BE2C (cell line): ENCODE measurements around the gene SARS2. TPM values are rescaled to one million over a fixed set of nuclear protein-coding genes. Genes with fewer than 3 reads are reported as not detected.
A peak's percentile ranks its signal among the peaks of the same experiment; 100 is the strongest.

Source experiments
- DNase-seq: peaks from one replicate; pipeline ENCODE4 v3.0.0-alpha.2; 2020
- H3K27me3 ChIP-seq: fragments of 250-450 bp; sonication (Bioruptor Pico); 2 replicates; pipeline ENCODE4 v1.5.1; 2020; ENCODE audit warnings: mild to moderate bottlenecking
- H3K36me3 ChIP-seq: fragments of 250-450 bp; sonication (Bioruptor Pico); 2 replicates; pipeline ENCODE4 v1.5.1; 2020; ENCODE audit warnings: mild to moderate bottlenecking
- H3K4me1 ChIP-seq: fragments of 250-450 bp; sonication (Bioruptor Pico); 2 replicates; pipeline ENCODE4 v1.5.1; 2020
- H3K4me3 ChIP-seq: 2 replicates; pipeline ENCODE4 v1.5.1; 2011; ENCODE audit warnings: low read depth, low read length
- H3K9me3 ChIP-seq: fragments of 250-450 bp; sonication (Bioruptor Pico); 2 replicates; pipeline ENCODE4 v1.5.1; 2020
- polyA plus RNA-seq: library from polyadenylated mRNA; unstranded; fragments of >200 nt; gene quantifications from one replicate; pipeline ENCODE4 v1.2.1, GENCODE V29; 2012; ENCODE audit warnings: low read depth, missing spikeins; ENCODE audit not compliant: insufficient read length, insufficient read depth
- TF ChIP-seq, protein P1 (sequence below): IDR thresholded peaks from 2 replicates; pipeline ENCODE4 v1.5.1; 2012; ENCODE audit warnings: mild to moderate bottlenecking, low read depth, low read length

The SARS2 gene, protein sequence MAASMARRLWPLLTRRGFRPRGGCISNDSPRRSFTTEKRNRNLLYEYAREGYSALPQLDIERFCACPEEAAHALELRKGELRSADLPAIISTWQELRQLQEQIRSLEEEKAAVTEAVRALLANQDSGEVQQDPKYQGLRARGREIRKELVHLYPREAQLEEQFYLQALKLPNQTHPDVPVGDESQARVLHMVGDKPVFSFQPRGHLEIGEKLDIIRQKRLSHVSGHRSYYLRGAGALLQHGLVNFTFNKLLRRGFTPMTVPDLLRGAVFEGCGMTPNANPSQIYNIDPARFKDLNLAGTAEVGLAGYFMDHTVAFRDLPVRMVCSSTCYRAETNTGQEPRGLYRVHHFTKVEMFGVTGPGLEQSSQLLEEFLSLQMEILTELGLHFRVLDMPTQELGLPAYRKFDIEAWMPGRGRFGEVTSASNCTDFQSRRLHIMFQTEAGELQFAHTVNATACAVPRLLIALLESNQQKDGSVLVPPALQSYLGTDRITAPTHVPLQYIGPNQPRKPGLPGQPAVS
- polyA plus RNA-seq = 56.2 TPM

DNA sequence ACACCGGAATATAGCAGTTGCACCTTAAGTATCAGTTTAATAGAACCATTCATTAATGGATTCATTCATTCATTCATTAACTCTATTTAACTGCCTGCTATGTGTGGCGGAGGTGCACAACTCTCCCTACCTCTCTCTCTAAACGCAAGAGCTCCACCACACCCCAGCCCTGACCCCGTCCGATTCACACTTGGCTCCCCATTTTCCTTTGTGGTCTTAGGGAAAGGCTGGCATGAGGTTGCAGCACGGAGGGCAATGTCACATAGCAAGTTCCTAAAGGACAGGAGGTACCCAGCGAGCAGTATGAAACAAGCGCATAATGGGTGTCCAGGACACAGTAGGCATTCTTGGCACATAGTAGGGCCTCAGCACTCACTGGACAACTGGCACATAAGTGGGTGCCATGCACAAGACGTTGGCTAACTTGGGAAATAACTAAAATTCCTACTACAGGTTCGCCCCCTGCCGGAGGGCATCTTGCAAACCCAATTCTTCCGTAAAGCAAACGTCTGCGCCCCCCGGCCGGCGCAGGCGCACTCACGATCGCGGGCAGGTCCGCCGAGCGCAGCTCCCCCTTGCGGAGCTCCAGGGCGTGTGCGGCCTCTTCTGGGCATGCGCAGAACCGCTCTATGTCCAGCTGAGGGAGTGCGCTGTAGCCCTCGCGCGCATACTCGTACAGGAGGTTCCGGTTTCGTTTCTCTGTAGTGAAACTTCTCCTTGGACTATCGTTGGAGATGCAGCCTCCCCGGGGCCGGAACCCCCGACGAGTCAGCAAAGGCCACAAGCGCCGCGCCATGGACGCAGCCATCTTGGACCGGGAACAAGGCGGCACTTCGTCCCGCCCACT lies at the start of gene SARS2:
TSS of gene SARS2 (minus strand) at position 835 of the 847 bp plus-strand sequence. CDS start at position 808, 27 bp downstream.
- TF ChIP-seq, protein P1, sequence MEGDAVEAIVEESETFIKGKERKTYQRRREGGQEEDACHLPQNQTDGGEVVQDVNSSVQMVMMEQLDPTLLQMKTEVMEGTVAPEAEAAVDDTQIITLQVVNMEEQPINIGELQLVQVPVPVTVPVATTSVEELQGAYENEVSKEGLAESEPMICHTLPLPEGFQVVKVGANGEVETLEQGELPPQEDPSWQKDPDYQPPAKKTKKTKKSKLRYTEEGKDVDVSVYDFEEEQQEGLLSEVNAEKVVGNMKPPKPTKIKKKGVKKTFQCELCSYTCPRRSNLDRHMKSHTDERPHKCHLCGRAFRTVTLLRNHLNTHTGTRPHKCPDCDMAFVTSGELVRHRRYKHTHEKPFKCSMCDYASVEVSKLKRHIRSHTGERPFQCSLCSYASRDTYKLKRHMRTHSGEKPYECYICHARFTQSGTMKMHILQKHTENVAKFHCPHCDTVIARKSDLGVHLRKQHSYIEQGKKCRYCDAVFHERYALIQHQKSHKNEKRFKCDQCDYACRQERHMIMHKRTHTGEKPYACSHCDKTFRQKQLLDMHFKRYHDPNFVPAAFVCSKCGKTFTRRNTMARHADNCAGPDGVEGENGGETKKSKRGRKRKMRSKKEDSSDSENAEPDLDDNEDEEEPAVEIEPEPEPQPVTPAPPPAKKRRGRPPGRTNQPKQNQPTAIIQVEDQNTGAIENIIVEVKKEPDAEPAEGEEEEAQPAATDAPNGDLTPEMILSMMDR = peak; percentile 97
- Histone ChIP-seq H3K27me3 (no peaks in the 10 kb centered on the region), H3K4me3 (peak within 1 kb of the TSS; percentile 98), H3K36me3 (peaks cover 30% of the 10 kb centered on the region), H3K4me1 (no peaks in the 10 kb centered on the region), H3K9me3 (no peaks in the 10 kb centered on the region)
- DNase-seq = peak; percentile 92

DNA sequence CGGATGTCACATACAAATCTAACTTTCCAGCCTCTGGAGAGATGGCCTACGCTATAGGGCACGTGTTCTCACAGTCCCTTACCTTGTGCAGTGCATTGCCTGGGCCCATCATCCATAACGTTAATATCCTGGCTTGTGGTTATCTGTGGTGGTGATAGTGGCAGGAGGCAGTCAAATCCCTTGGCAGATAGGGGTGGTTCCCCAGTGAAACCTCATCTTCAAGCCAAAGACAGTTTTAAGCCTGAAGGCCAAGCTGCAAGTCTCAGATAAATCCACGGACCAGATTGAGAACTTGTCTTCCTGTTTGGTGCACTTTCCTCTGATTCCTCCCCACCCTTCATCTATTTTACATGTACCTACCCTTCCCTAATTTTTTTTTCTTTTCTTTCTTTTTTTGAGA lies 49.2 kb upstream of the SARS2 start:
- no peak for DNase-seq
- H3K4me3 ChIP-seq = no peak overlapping the region
- no peaks in the 10 kb centered on the region for H3K27me3 ChIP-seq
- H3K36me3 ChIP-seq = no peaks in the 10 kb centered on the region
- H3K9me3 ChIP-seq = no peaks in the 10 kb centered on the region
- no peaks in the 10 kb centered on the region for H3K4me1 ChIP-seq
- TF ChIP-seq, protein P1 = no peak

DNA sequence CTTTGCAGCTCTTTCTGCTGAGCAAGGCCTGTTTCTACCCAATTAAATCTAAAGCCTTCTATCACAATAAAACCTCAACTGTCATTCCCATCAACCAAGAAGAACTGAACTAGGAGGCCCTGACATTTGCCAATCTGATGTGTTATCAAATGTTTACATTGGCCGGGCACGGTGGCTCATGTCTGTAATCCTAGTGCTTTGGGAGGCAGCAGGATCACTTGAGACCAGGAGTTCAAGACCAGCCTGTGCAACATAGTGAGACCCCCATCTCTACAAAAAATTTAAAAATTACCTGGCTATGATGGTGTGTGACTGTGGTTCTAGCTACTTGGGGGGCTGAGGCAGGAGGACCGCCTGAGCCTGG lies 47.7 kb upstream of the SARS2 start:
- Histone ChIP-seq H3K9me3 (no peaks in the 10 kb centered on the region), H3K4me1 (no peaks in the 10 kb centered on the region), H3K27me3 (no peaks in the 10 kb centered on the region), H3K36me3 (no peaks in the 10 kb centered on the region), H3K4me3 (no peak overlapping the region)
- no peak for DNase-seq
- TF ChIP-seq, protein P1 = no peak

DNA sequence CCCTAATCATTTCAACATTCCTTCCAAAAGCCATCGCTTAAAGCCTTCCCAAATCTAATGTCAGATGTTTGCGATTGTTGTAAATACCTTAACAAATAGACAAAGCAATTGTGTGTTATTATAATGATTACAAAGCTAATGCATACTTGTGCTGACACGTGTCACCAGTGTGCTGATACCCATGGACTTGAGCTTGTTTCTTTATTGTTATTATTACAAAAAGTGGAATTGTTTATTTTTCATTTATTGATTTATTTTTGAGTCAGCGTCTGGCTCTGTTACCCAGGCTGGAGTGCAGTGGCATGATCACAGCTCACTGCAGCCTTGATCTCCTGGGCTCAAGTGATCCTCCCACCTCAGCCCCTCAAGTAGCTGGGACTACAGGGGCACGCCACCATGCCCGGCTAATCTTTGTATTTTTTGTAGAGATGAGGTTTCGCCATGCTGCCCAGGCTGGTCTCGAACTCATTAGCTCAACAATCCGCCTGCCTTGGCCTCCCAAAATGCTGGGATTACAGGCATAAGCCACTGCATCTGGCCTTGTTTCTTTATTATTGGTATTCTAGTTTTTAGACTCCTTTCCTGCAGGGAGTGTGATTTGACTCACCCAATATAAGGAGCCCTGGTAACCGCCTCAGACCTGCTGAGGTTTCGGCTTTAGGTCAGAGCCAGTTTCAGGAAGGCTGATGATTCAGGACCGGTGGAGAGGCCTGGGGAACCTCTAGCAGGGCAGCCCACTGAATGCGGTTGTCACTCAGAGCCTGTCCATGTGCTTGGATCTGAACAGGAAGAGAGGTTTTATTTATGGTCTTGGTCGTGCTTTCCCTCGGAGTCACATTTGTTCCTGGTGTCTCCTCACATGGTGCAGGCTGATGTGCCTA lies 47.1 kb upstream of the SARS2 start:
- H3K4me3 ChIP-seq = no peak overlapping the region
- no peaks in the 10 kb centered on the region for H3K27me3 ChIP-seq
- DNase-seq = no peak
- H3K4me1 ChIP-seq = no peaks in the 10 kb centered on the region
- H3K36me3 ChIP-seq = no peaks in the 10 kb centered on the region
- TF ChIP-seq, protein P1 = no peak
- H3K9me3 ChIP-seq = no peaks in the 10 kb centered on the region

DNA sequence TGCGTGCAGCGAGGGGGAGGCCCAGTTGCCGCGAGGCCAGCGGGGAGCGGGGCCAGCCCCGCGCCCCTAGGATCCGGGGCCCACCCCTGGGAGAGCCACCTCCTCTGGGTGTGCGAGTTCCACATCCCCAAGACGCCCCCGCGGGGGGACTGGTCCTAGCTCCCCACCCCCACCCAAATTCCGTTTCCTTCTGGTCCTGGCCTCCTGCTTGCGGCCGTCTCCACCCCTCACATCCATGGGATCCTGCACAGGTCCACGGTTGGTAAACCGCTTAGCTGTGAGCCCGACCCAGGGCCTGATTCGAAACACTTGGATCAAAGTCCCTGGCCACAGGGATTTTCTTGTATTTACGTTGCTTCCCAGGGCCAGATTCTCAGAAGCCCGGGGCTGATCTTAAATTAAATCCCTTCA lies 45.3 kb upstream of the SARS2 start:
- no peaks in the 10 kb centered on the region for H3K4me1 ChIP-seq
- no peak for DNase-seq
- TF ChIP-seq, protein P1 = no peak
- H3K4me3 ChIP-seq = peak overlapping the region; percentile 63
- no peaks in the 10 kb centered on the region for H3K36me3 ChIP-seq
- H3K9me3 ChIP-seq = no peaks in the 10 kb centered on the region
- no peaks in the 10 kb centered on the region for H3K27me3 ChIP-seq
